Activated CD4-positive, alpha-beta T cell treated with anti-CD3 and anti-CD28 coated beads, Interleukin-2, amount 50 U/mL, for 1 hour (primary cell): ENCODE data around the gene ADCYAP1R1.

Experiments
- DNase-seq: peaks from one replicate; pipeline ENCODE4 v3.0.0-alpha.2; 2020

The ADCYAP1R1 gene

GRCh38 chr7:31051598-31052486, at the start of gene ADCYAP1R1:
Gene ADCYAP1R1, plus strand, starts transcription at chr7:31052308. Its CDS starts 10,957 bp downstream, at chr7:31063265.
- DNase-seq: no peak

GRCh38 chr7:31003097-31003496, 49.0 kb upstream of the ADCYAP1R1 start:
- no peak for DNase-seq

- no peak for DNase-seq
Measured at GRCh38 chr7:31003721-31004120, 48.4 kb upstream of the ADCYAP1R1 start.

GRCh38 chr7:31004393-31004792, 47.7 kb upstream of the ADCYAP1R1 start:
- DNase-seq: no peak

GRCh38 chr7:31006857-31007256, 45.3 kb upstream of the ADCYAP1R1 start:
- no peak for DNase-seq

- DNase-seq: no peak
Measured at GRCh38 chr7:31007634-31008033, 44.5 kb upstream of the ADCYAP1R1 start.

GRCh38 chr7:31014826-31015225, 37.3 kb upstream of the ADCYAP1R1 start:
- no peak for DNase-seq

- no peak for DNase-seq
Measured at GRCh38 chr7:31017032-31017675, 35.0 kb upstream of the ADCYAP1R1 start.

- no peak for DNase-seq
Measured at GRCh38 chr7:31017721-31018120, 34.4 kb upstream of the ADCYAP1R1 start.

- DNase-seq: no peak
Measured at GRCh38 chr7:31019509-31019908, 32.6 kb upstream of the ADCYAP1R1 start.

- no peak for DNase-seq
Measured at GRCh38 chr7:31020161-31020560, 31.9 kb upstream of the ADCYAP1R1 start.

- no peak for DNase-seq
Measured at GRCh38 chr7:31020652-31021051, 31.5 kb upstream of the ADCYAP1R1 start.

GRCh38 chr7:31022117-31022516, 30.0 kb upstream of the ADCYAP1R1 start:
- no peak for DNase-seq

- DNase-seq: no peak
Measured at GRCh38 chr7:31022726-31023125, 29.4 kb upstream of the ADCYAP1R1 start.

- DNase-seq: no peak
Measured at GRCh38 chr7:31023877-31024276, 28.2 kb upstream of the ADCYAP1R1 start.

GRCh38 chr7:31027161-31027965, 24.7 kb upstream of the ADCYAP1R1 start:
- no peak for DNase-seq

- no peak for DNase-seq
Measured at GRCh38 chr7:31028006-31028405, 24.1 kb upstream of the ADCYAP1R1 start.

- DNase-seq: no peak
Measured at GRCh38 chr7:31028417-31028992, 23.6 kb upstream of the ADCYAP1R1 start.

GRCh38 chr7:31029251-31030042, 22.7 kb upstream of the ADCYAP1R1 start:
- DNase-seq: no peak

GRCh38 chr7:31033674-31034300, 18.3 kb upstream of the ADCYAP1R1 start:
- DNase-seq: no peak

- no peak for DNase-seq
Measured at GRCh38 chr7:31036924-31037323, 15.2 kb upstream of the ADCYAP1R1 start.

- DNase-seq: no peak
Measured at GRCh38 chr7:31043051-31043471, 9.0 kb upstream of the ADCYAP1R1 start.
